ENCODE measurements around the gene NPM3.

DNA sequence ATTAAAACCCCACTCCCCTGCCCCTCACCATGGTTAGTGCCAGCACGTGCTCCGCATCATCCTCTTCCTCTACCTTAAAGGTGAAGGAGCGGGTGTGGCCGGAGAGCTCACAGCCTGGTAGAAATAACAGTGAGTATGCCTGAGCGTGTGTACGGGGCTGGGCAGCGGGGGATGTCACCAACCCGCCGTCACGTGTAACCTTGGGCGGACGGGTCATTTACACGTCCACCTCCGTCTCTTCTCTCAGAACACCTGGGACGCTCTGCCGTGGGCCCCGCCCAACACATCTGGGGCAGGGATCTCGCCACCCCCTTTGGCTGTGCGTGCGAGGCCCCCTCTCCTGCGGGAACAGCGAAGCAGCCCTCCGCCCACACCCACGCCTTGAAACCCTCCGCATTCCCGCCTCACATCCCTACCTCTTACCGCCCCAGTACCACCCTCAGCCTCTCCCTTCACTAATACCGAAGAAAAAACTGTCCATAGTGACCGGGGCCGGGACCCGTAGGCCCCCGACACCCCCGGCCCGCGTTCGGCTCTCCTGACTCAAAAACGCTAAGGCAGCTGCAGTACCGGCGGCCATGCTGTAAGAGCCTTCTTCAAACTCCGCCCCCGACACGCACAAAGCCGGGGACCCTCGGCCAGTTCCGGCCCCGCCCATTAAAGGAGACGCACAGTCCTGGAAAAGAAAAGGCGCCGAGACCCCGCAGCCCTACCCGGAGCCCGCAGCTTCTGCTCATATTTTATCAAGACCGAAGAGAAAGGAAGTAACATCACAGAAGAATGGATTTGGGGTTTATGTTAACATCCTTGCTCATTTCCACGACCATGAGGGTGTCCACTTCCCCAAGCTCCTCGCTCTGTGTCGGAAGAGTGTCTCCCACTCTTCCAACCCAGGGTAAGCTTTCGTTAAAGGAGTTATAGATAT is at the start of gene NPM3:
- TF ChIP-seq, protein P1, sequence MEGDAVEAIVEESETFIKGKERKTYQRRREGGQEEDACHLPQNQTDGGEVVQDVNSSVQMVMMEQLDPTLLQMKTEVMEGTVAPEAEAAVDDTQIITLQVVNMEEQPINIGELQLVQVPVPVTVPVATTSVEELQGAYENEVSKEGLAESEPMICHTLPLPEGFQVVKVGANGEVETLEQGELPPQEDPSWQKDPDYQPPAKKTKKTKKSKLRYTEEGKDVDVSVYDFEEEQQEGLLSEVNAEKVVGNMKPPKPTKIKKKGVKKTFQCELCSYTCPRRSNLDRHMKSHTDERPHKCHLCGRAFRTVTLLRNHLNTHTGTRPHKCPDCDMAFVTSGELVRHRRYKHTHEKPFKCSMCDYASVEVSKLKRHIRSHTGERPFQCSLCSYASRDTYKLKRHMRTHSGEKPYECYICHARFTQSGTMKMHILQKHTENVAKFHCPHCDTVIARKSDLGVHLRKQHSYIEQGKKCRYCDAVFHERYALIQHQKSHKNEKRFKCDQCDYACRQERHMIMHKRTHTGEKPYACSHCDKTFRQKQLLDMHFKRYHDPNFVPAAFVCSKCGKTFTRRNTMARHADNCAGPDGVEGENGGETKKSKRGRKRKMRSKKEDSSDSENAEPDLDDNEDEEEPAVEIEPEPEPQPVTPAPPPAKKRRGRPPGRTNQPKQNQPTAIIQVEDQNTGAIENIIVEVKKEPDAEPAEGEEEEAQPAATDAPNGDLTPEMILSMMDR (conservative IDR thresholded peaks at IDR 0.05; ENCODE audit: low read length), result no peak
- TF ChIP-seq EZH2phosphoT487 (IDR thresholded peaks at IDR 0.05; ENCODE audit: borderline replicate concordance), result no peak
